Heart left ventricle (tissue), 13 donors: ENCODE data around the gene CYP2A6.
"Not testable (repeated sequence)": the region's sequence is repeated elsewhere in the genome, so short reads cannot be mapped to it uniquely, and the experiment has no call there.

ENCODE experiments used
- CTCF ChIP-seq, 12 donors: fragments of 200-600 bp; sonication (generic) in 4 of 12; IDR thresholded peaks; one replicate each; pipeline versions ENCODE4 v1.5.0 to v1.8.0; 2018 to 2022; ENCODE audit warnings: antibody characterized with exemption in 12 of 12, mild to moderate bottlenecking in 5 of 12
- POLR2A ChIP-seq, 2 donors: fragments of 450-650 bp; IDR thresholded peaks; one replicate each; pipeline ENCODE4 v1.6.1; 2017; ENCODE audit warnings: antibody characterized with exemption in 2 of 2, mild to moderate bottlenecking in 2 of 2, moderate library complexity in 2 of 2
- donor health status: ischemic (EF 13 %, LVEDD 7.1; RV severe dilation, severe dysfunction).
- donor health status: DM: no; HTN: yes; CAD: no.
- donor health status: DM: no; HTN: no; CAD: no.
- donor health status: ischemic (EF 25% LVEDD 6.9; RV normal size, moderate dysfunction).
- donor health status: ischemic (EF 25% LVEDD 5.7; RV mildly dilated, moderate dysfunction).
- donor health status: ischemic (EF 35%, LVEDD 5.7; RV mildly dilated, moderate dysfunction).
- donor health status: nonischemic (EF 11% LVEDD 7.7; RV severe dilation, severe dysfunction).
- donor health status: DM: yes; HTN: yes; CAD: no.
- donor health status: PGD.
- donor health status: ischemic (EF 29% LVEDD 5.4; RV normal size, mild dysfunction).
- donor health status: nonischemic (EF 23%, LVEDD 6.1; RV moderate dilation, normal function).

- not testable (repeated sequence) for TF ChIP-seq CTCF, POLR2A (IDR thresholded peaks at IDR 0.05)
These were observed 31.8 kb upstream of the CYP2A6 start, which contains the start of gene CYP2A7 for GRCh38 chr19:40882062-40882461.
